HG03439 (cell line): ENCODE measurements around the gene USP15.

Source experiments
- ATAC-seq: cut with Tn5 transposase; IDR thresholded peaks from one replicate; pipeline ENCODE4 v1.9.1; 2021; ENCODE audit warnings: mild to moderate bottlenecking, moderate library complexity; ENCODE audit not compliant: unreplicated experiment

USP15 gene

DNA sequence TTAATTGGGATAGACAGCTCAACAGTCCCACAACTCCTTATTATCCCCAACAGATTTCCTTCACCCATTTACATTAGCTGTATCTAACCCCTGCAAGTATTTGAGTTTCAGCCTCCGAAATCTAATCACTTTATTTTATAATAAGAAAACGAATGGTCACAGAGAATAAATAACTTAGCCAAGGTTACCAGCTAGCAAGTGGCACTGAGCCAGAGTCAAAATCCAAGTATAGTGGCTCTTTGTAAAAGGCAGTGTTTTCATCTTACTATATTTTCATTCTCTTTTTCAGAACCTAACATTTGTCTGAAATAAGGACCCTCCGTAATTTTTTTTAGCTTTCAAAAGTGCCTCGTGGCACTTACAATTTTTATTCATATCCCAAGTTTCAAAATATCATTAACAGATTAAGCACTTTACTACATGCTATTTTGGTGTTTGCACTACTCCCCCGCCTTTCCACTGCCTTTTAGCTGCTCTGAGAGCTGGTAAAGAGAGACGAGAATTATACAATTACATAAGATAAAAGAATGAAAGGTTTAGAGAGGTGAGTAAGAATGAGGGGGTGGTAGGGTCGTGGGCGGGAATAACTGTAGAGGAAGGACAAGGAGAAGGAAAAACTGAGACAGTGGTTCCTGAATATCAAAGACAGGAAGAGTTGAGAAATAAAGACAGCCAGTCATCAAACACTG lies 3.7 kb upstream of the USP15 start:
- no peak for ATAC-seq

DNA sequence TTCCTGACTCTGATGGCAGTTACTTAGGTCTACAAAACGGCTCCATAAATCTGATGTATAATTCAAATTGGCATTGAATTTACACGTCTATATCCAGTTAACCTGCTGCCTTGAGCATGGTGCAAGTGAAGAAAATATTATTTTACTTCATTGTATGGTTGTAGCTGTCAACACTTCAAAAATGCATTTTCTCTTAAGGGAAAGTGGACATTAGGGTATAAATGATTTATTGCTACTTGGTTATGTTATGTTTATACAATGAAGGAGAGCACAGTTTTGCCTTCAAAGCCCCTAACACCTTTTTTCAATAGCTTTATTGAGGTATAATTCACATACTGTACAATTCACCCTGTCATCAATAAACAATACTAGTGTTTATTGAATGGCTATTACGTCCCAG lies 2.0 kb upstream of the USP15 start:
- no peak for ATAC-seq

- ATAC-seq, result peak; percentile 5
These were observed 1.1 kb upstream of the USP15 start for GRCh38 chr12:62258941-62259630.

GRCh38 chr12:62259631-62259992 lies 592 bp upstream of the USP15 start:
- peak; percentile 11 for ATAC-seq

DNA sequence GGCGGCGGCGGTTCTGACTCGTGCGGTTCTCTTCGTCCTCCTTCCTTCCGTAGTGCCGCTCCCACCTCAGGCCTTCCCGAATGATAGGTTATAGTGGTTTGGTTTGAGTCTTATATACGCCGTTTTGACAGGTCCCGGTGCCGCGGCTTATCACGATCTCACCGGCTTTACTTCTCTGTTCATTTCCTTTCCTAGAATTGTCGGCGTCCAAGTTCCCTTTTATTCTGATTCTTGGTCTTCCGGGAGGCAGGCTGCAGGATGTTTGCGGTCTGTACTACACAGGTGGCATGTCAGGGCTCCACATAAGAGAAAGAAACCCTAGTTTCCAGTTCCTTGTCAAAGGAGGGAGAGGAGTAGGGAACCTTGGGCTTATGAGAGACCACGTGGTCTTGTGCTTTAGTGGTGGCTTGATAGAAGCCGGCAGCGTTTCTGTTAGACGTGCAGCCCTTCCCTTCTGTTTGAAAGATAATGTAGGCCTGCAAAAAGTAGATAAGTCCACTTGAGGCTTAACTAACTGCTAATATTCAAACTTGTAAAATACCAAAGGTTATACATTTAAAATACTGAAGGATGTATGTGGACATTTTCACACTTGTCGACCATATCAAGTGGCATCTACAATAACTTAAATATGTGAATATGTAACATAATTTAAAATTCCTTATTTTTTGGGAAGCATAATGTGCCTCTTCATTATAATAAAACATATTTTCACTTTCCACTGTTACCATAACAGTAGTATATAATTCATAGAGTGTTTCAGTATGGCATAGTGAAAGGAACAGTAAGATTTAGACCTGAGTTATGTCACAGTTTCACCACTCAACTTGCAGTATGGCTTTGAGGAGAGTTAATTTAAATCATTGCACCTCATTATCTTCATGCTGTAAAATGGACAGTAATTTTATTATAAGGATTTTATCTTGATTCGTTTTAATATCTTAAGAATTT lies 804 bp downstream of the USP15 start:
- ATAC-seq, result peak; percentile 36

- ATAC-seq, result no peak
These were observed 1.8 kb downstream of the USP15 start for GRCh38 chr12:62261876-62262517.

DNA sequence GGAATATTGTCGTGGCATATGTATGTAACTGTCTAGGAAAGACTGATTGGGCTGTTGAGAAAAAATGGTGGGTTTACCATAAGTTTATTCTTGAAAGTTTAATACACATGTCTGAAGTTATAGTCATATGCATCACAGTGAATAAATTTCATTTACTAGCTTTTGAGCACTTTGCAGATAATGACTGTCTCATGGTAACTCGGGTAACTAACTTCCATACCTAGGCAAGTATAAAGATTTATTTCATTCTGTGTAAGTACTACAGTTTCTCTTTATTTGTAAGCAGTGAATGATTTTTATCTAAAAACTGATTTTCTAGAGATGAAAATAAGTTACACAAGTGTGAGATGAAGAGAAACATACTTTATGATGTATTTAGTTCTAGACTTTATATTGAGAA lies 3.0 kb downstream of the USP15 start:
- no peak for ATAC-seq

GRCh38 chr12:62263966-62264365 lies 3.8 kb downstream of the USP15 start:
- no peak for ATAC-seq

- no peak for ATAC-seq
These were observed 4.5 kb downstream of the USP15 start for GRCh38 chr12:62264706-62265105.

- no peak for ATAC-seq
These were observed 5.3 kb downstream of the USP15 start for GRCh38 chr12:62265511-62265910.

- no peak for ATAC-seq
These were observed 6.8 kb downstream of the USP15 start for GRCh38 chr12:62267026-62267425.

GRCh38 chr12:62267480-62267879 lies 7.3 kb downstream of the USP15 start:
- ATAC-seq, result no peak

- no peak for ATAC-seq
These were observed 8.8 kb downstream of the USP15 start for GRCh38 chr12:62268956-62269355.

GRCh38 chr12:62269464-62270228 lies 9.4 kb downstream of the USP15 start:
- ATAC-seq, result no peak

GRCh38 chr12:62270384-62270783 lies 10.2 kb downstream of the USP15 start:
- ATAC-seq, result no peak

DNA sequence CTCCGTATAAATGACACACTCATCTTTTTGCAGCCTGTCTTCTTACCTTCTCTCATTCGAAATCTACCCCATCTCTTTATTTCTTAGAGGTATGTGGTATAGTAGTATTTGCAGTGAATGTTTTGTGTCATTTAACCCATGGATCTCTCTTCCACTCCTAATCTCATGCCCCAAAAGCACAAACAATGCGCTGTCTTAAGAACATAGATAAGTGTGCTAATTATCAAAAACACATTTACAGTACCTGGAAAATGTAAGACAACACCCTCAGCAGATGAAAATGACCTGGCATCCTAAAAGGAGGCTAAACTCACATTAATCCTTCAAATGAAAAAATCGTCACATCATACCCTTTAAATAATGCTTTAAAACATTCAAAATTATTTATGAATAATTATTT lies 10.7 kb downstream of the USP15 start:
- ATAC-seq, result no peak

DNA sequence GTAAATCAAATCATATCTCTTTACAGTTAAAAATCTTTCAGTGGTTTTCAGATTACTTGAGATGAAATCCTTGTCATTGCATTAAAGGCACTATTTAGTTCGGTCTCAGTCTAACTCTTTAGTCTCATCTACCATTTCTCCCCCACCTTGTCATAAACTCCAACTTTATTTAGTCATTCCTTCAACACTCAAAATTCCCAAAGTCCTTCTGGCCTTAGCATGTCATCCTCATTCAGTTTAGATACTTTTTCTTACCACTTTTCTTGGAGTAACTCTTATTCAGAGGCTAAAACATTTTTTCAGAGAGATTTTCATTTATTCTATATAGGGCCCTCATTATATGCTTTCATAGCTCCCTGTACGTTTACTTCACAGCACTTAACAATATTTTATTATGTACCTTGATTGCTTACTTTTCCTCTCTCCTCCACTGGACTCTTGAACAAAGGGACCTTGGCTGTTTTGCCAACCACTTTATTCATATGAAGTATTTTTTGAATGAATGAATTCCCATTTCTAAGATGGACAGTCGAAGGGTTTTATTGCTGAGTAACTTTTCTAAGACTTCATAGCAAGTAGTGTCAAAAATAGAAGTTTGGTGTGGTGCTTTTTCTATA lies 12.8 kb downstream of the USP15 start:
- no peak for ATAC-seq

GRCh38 chr12:62273724-62274380 lies 13.6 kb downstream of the USP15 start:
- no peak for ATAC-seq

- no peak for ATAC-seq
These were observed 17.8 kb downstream of the USP15 start for GRCh38 chr12:62278022-62278421.
